ENCODE data around the gene IFI27L2.
"Not testable (repeated sequence)": the region's sequence is repeated elsewhere in the genome, so short reads cannot be mapped to it uniquely, and the experiment has no call there.

The IFI27L2 gene

GRCh38 chr14:94129111-94129757, at the start of gene IFI27L2:
Gene IFI27L2, minus strand, starts transcription at chr14:94129604. Its CDS starts 40 bp downstream, at chr14:94129564.
- DNase-seq (ENCODE audit: low spot score) = peak; percentile 88

- DNase-seq (ENCODE audit: low spot score) = no peak
These were observed 48.4 kb upstream of the IFI27L2 start for GRCh38 chr14:94177806-94178205.

- DNase-seq (ENCODE audit: low spot score) = no peak
These were observed 47.4 kb upstream of the IFI27L2 start for GRCh38 chr14:94176808-94177207.

GRCh38 chr14:94175747-94176146, 46.3 kb upstream of the IFI27L2 start:
- no peak for DNase-seq (ENCODE audit: low spot score)

GRCh38 chr14:94175011-94175745, 45.8 kb upstream of the IFI27L2 start:
- DNase-seq (ENCODE audit: low spot score) = no peak

GRCh38 chr14:94174604-94175010, 45.2 kb upstream of the IFI27L2 start:
- DNase-seq (ENCODE audit: low spot score) = no peak

- peak; percentile 87 for DNase-seq (ENCODE audit: low spot score)
These were observed 44.6 kb upstream of the IFI27L2 start, which contains the start of gene PPP4R4 for GRCh38 chr14:94173885-94174603. Gene PPP4R4, plus strand, starts transcription at chr14:94174322. Its CDS starts 144 bp downstream, at chr14:94174466.

GRCh38 chr14:94173471-94173884, 44.1 kb upstream of the IFI27L2 start:
- no peak for DNase-seq (ENCODE audit: low spot score)

- no peak for DNase-seq (ENCODE audit: low spot score)
These were observed 43.1 kb upstream of the IFI27L2 start for GRCh38 chr14:94172545-94172944.

- peak; percentile 21 for DNase-seq (ENCODE audit: low spot score)
These were observed 41.8 kb upstream of the IFI27L2 start for GRCh38 chr14:94171208-94171607.

- no peak for DNase-seq (ENCODE audit: low spot score)
These were observed 40.7 kb upstream of the IFI27L2 start for GRCh38 chr14:94170136-94170535.

GRCh38 chr14:94165744-94166143, 36.3 kb upstream of the IFI27L2 start:
- no peak for DNase-seq (ENCODE audit: low spot score)

- DNase-seq (ENCODE audit: low spot score) = no peak
These were observed 35.5 kb upstream of the IFI27L2 start for GRCh38 chr14:94164685-94165431.

GRCh38 chr14:94163796-94164195, 34.4 kb upstream of the IFI27L2 start:
- DNase-seq (ENCODE audit: low spot score) = no peak

GRCh38 chr14:94162466-94162865, 33.1 kb upstream of the IFI27L2 start:
- DNase-seq (ENCODE audit: low spot score) = no peak

- DNase-seq (ENCODE audit: low spot score) = no peak
These were observed 32.6 kb upstream of the IFI27L2 start for GRCh38 chr14:94161981-94162380.

GRCh38 chr14:94161058-94161457, 31.7 kb upstream of the IFI27L2 start:
- no peak for DNase-seq (ENCODE audit: low spot score)

GRCh38 chr14:94158239-94158883, 29.0 kb upstream of the IFI27L2 start:
- DNase-seq (ENCODE audit: low spot score) = no peak

GRCh38 chr14:94157197-94157596, 27.8 kb upstream of the IFI27L2 start:
- no peak for DNase-seq (ENCODE audit: low spot score)

- not testable (repeated sequence) for DNase-seq (ENCODE audit: low spot score)
These were observed 26.7 kb upstream of the IFI27L2 start for GRCh38 chr14:94156143-94156542.

- no peak for DNase-seq (ENCODE audit: low spot score)
These were observed 24.4 kb upstream of the IFI27L2 start for GRCh38 chr14:94153750-94154342.
